ENCODE results near the gene CCDC182.

The CCDC182 gene

DNA sequence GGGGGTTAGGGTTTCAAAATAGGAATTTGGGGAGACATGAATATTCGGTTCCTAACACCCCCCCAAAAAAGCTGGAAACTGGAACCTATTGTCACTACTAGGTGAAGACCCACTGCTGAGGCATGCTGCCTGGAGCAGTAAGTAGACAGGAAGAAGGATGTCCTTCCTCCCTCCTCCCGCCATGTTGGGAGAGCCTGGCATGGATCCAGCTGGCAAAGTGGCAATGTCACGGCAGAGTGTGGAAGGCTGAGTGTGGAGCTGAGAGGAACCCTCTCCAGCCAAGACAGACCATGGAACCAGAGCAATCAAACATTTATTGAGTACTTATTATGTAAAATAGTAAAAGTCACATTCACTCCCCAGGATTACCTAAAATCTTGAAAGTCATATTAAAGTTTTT lies 49.0 kb downstream of the CCDC182 start:
- DNase-seq: no peak
